Left ventricle myocardium superior (tissue), 1 donor: ENCODE data around the gene GPM6B. TPM values are rescaled to one million over a fixed set of nuclear protein-coding genes. Genes with fewer than 3 reads are reported as not detected.

Source experiments
- ATAC-seq: fragments of 200-7000 bp; cut with Tn5 transposase; one replicate; pipeline ENCODE4 v1.9.1; 2020; ENCODE audit warnings: mild to moderate bottlenecking, moderate library complexity
- DNase-seq: peaks from one replicate; pipeline ENCODE4 v3.0.0-alpha.2; 2020
- intact Hi-C: fragments of 100-400 bp; cut with micrococcal nuclease; formaldehyde crosslinking; loops from one replicate; pipeline ENCODE4 v1.11.0; 2022
- total RNA-seq: library from RNA; stranded (reverse); fragmentation: NEBNext Ultra II Directional; extraction: Animal tissue kit (Norgen Biotek cat#: 25700); gene quantifications from one replicate; pipeline ENCODE4 v1.2.1, GENCODE V29; 2021
- donor health status: DM: no; HTN: yes; CAD: no; lungs with severe emphysema.

GPM6B gene
- total RNA-seq, 1 donor from 2014 or later: 4.7 TPM

GRCh38 chrX:13775837-13776236, 41.1 kb downstream of the GPM6B start:
- intact Hi-C loops: no loop called here
- DNase-seq (no peak), ATAC-seq (no peak)

DNA sequence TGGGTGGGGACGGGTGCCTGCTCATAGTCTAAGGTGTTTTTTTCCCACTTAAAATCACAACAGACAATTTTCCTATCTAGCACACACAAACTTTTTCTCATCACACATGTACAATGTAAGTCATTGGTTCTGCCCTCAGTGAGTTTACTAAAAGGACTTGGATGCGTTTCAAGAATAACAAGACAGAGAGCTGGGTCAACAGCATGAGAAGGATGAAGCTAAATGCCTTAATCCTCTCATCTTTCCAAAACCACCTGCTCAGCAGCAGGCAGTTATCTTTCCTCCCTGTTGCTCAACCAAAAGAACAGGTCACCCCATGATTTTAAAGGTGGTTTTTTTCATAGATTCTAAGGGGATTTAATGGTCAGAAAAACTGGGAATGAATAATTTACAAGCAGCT, 42.2 kb downstream of the GPM6B start:
- intact Hi-C loops: no loop called here

GRCh38 chrX:13770013-13770535, 46.8 kb downstream of the GPM6B start:
- ATAC-seq: no peak
- intact Hi-C loops: no loop called here
- DNase-seq: no peak

More for the DNA sequence above, 42.2 kb downstream of the GPM6B start:
- ATAC-seq (no peak), DNase-seq (no peak)

- ATAC-seq (no peak), DNase-seq (no peak)
- intact Hi-C loops: no loop called here
Observed at GRCh38 chrX:13768939-13769338, 48.0 kb downstream of the GPM6B start.

DNA sequence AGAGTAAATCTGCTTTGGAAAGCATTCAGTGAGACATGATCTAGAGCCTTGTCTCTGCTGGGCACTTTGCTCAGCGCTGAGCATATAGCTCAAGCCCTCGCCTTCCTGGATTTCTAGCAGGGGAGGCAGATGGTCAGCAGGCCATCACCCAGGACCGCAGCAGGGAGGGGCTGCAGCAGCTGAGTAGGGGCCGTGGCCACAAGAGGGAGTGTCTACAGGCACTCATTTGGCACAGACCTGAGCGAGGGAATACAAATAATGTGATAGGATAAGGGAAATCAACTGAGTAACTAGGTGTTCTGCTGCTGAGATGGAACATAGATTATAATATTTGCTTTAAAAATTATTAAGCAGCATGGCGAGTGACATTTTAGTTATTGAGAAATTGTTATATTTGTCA, 52.1 kb downstream of the GPM6B start:
- intact Hi-C loops: no loop called here
- ATAC-seq (peak; percentile 71), DNase-seq (peak; percentile 35)

DNA sequence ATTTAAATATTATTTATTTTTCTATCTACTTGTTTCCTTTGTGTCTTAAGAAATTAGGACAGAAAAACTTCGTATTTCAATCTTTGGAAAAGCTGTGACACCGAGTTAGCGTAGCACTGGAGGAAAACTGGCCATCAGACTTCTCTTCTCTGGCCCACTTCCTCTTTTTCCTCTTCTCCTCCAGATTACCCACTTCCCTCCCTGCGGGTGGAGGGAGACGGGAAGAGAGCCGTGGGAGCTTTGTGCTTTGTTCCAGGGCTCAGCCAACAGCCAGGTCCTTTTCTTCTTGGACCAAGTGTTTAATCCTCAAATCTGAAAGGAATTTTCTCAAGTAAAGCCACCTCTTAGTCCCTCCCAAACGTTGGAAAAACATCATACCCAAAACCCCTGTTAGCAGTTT, 52.6 kb downstream of the GPM6B start:
- peak; percentile 72 for ATAC-seq
- intact Hi-C loops: no loop called here

DNA sequence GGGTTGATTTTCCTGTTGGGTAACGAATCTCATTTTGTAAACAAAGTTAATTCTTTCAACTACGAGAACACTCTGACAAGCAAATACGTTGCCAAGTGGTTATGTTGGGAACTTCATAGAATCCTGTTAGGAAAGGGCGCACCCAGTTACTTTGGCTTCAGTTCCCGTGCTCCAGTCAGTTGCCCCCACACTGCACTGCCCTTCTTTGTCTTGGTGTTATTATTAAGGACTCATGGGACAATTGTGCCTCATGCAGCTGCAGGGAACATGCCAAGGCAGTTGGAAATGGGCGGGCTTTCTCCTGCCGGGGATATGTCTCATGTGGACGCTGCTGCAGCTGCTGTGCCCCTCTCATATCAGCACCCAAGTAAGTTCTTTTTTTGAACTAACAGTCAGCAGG, 53.4 kb downstream of the GPM6B start:
- intact Hi-C loops: no loop called here
- peak; percentile 79 for ATAC-seq
- DNase-seq: peak; percentile 34

More for the DNA sequence above, 52.6 kb downstream of the GPM6B start:
- DNase-seq: no peak

- DNase-seq (no peak), ATAC-seq (no peak)
- intact Hi-C loops: no loop called here
Observed at GRCh38 chrX:13761606-13762414, 55.1 kb downstream of the GPM6B start.

DNA sequence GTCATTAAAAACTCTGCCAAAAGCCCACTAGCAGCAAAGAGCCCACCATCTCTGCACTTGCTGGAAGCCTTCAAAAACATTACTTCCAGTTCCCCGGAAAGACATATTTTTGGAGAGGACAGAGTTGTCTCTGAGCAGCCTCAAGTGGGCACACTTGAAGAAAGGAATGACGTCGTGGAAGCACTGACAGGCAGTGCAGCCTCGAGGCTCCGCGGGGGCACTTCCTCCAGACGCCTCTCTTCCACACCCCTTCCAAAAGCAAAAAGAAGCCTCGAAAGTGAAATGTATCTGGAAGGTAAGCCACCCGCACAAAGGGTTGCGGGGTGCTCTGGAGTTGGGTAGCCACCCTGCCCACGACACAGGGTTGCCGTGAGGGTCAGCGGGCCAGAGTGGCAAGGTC, 56.5 kb downstream of the GPM6B start:
- intact Hi-C loops: no loop called here

DNA sequence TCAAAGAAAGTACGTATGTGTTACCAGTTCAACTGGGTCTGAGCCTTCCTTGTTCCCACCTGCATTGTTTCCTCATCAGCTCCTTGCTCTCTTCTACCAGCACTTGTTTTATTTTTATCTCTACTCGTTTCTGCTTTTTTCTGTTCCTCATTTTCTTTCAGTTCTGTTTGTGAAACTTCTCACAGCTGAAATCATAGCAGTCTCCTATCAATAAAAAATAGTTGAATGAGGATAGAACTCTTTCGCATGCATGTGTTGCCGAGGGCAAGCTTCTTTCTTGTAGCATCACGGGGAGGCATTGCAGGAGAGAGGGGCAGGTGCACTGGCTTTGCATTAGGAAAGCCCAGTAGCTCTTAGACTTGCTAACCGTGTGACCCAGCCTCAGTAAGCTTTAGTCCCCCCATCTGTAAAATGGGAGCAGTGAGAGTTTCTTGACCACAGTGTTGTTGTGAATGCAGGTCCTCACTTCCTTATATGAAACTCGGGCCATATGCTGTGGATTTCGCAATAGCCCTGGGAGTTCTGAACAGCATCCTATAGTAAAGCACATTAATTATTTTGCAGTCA, 57.7 kb downstream of the GPM6B start:
- intact Hi-C loops: no loop called here
- ATAC-seq (no peak), DNase-seq (no peak)

More for the DNA sequence above, 56.5 kb downstream of the GPM6B start:
- ATAC-seq (no peak), DNase-seq (no peak)

- ATAC-seq (no peak), DNase-seq (no peak)
- intact Hi-C loops: no loop called here
Observed at GRCh38 chrX:13756381-13756780, 60.5 kb downstream of the GPM6B start.

DNA sequence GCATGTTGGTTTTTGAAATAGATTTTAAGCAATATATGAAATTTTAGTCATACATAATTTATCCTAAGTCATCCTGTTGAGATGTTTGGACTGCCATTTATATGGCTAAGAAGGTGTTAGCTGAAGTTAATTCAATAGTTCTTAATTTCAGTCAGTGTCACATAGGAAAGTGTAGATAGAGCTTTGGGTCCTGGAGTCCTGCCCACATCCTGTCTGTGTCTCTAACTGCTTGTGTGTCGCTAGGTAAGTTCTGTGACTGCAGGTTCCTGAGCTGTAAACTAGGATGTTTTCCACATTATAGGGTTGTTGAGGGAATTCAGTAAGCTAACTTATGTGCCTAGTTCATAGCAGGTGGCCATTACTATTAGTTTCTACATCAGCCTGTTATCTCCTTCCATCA, 61.6 kb downstream of the GPM6B start:
- ATAC-seq: no peak
- intact Hi-C loops: no loop called here
- no peak for DNase-seq

DNA sequence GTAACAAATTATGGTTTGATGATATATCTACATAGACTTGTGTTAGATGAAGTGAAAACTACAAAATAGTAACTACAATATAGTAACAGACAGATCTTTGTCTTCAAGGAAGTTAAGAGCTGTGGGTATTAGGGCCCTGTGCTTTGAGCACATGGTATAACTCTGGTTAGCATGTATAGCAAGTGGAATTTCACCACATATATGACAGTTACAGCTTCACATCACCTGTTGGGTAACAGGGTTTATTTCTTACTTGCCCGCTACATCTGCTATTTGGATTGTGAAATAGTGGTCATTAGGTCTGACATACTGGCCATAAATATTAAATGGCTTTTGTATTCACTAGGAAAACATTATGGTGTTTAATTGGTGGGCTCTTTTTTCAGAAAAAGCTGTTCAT, 62.1 kb downstream of the GPM6B start:
- ATAC-seq (no peak), DNase-seq (no peak)
- intact Hi-C loops: no loop called here

DNA sequence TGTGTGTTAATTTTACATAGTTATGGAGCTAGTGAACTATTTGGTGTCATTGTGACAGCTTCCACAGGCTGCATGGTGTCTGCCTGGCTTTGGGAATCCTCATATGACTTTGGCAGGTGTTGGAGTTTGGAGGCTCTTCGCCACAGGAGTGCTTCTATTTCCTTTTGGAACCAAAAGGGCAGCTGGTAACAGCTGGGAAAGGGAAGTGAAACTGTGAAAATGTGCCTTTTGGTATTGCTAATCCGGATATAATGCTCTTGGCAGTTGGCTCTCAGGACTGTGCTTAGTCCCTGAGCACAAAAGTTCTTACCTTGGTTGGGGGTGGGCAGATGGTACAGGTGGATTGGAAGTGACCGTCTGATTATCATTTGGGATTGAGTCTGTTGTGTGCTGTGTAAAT, 64.2 kb downstream of the GPM6B start:
- ATAC-seq: no peak
- no peak for DNase-seq
- intact Hi-C loops: no loop called here

- DNase-seq (no peak), ATAC-seq (no peak)
- intact Hi-C loops: no loop called here
Observed at GRCh38 chrX:13752141-13752540, 64.8 kb downstream of the GPM6B start.

GRCh38 chrX:13750812-13751211, 66.1 kb downstream of the GPM6B start:
- ATAC-seq (no peak), DNase-seq (no peak)
- intact Hi-C loops: no loop called here

GRCh38 chrX:13750204-13750603, 66.7 kb downstream of the GPM6B start:
- no peak for DNase-seq
- intact Hi-C loops: no loop called here
- ATAC-seq: peak; percentile 34

DNA sequence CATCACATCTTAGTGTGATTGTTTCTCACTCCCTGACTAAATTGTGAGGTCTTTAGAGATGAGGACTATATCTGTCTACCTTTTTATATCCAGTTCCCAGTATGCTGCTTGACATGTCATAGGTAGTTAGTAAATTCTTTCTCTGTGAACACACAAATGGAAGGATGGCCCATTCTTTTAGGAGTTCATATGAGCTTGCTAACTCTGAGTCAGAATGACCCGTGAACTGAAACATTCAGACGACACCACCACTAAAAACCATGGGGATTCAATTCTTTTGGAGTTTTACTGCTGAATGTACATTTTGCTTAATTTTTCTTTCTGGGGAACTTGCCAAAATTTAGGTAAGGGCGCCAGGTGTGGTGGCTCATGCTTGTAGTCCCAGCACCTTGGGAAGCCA, 68.4 kb downstream of the GPM6B start:
- intact Hi-C loops: loop anchor here (5.0 kb wide), 1 partner anchor 91 kb away; no protein-coding TSS in a partner anchor
- no peak for ATAC-seq
- no peak for DNase-seq

DNA sequence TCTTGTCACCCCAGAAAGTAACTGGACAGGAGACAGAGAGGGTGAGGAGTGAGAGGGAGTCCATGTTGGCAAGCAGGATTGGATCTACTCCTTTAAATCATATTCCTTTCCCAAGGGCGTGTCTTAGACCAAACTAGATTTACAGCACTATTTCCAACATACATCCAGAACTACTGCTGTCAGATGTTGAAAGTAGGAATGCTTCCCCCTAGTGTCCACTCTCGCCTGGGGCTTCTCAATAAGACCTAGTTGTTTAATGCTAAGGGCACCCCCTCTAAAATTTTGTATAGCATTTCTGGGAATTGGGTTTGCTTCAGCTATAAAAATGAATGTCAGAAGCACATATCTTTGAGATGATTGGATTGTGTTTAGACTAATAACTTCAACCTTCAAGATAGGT, 69.1 kb downstream of the GPM6B start:
- ATAC-seq (peak; percentile 52), DNase-seq (peak; percentile 30)
- intact Hi-C loops: loop anchor here (5.0 kb wide), 1 partner anchor 91 kb away; no protein-coding TSS in a partner anchor

- DNase-seq: no peak
- intact Hi-C loops: no loop called here
- no peak for ATAC-seq
Observed at GRCh38 chrX:13742397-13743176, 74.3 kb downstream of the GPM6B start.
